Measurements from ENCODE around the gene ZNF213. TPM values are rescaled to one million over a fixed set of nuclear protein-coding genes. Genes with fewer than 3 reads are reported as not detected.

ZNF213 gene
- total RNA-seq, 1 donor from 2014 or later: 18.4 TPM

Other genes starting within 250 kb of the ZNF213 start
- gene FLYWCH1, start 223.1 kb upstream of the ZNF213 start, total RNA-seq: 57.5 TPM
- gene KREMEN2, start 170.8 kb upstream of the ZNF213 start, total RNA-seq: not detected
- 33.1 TPM for gene PAQR4, start 165.7 kb upstream of the ZNF213 start, total RNA-seq
- gene PKMYT1, start 154.6 kb upstream of the ZNF213 start, total RNA-seq: 4.5 TPM
- 3.3 TPM for gene CLDN9, start 122.1 kb upstream of the ZNF213 start, total RNA-seq
- 1.1 TPM for gene CLDN6, start 116.8 kb upstream of the ZNF213 start, total RNA-seq
- 98.1 TPM for gene TNFRSF12A, start 114.7 kb upstream of the ZNF213 start, total RNA-seq
- 54.6 TPM for gene HCFC1R1, start 111.1 kb upstream of the ZNF213 start, total RNA-seq
- 20.8 TPM for gene THOC6, start 111.0 kb upstream of the ZNF213 start, total RNA-seq
- 86.1 TPM for gene BICDL2, start 98.1 kb upstream of the ZNF213 start, total RNA-seq
- 1.1 TPM for gene MMP25, start 88.5 kb upstream of the ZNF213 start, total RNA-seq
- gene IL32, start 69.4 kb upstream of the ZNF213 start, total RNA-seq: 134 TPM
- gene ZSCAN10, start 35.7 kb upstream of the ZNF213 start, total RNA-seq: 0.37 TPM
- gene ZNF205, start 22.4 kb upstream of the ZNF213 start, total RNA-seq: 14.2 TPM
- not detected for gene OR1F1, start 53.2 kb downstream of the ZNF213 start, total RNA-seq
- 7.6 TPM for gene ZNF200, start 100.1 kb downstream of the ZNF213 start, total RNA-seq
- gene MEFV, start 121.6 kb downstream of the ZNF213 start, total RNA-seq: 0.52 TPM
- gene ZNF263, start 148.5 kb downstream of the ZNF213 start, total RNA-seq: 23.8 TPM
- gene TIGD7, start 170.4 kb downstream of the ZNF213 start, total RNA-seq: 9.9 TPM
- gene ZNF75A, start 170.5 kb downstream of the ZNF213 start, total RNA-seq: 25.9 TPM
- 0.14 TPM for gene OR2C1, start 220.9 kb downstream of the ZNF213 start, total RNA-seq